T-helper 1 cell (primary cell): Measurements from ENCODE around the gene SEMA3E.

Experiments used
- DNase-seq, 5 donors: peaks; one replicate each; pipeline ENCODE4 v3.0.0-alpha.2; 2012 to 2020

SEMA3E gene

DNA sequence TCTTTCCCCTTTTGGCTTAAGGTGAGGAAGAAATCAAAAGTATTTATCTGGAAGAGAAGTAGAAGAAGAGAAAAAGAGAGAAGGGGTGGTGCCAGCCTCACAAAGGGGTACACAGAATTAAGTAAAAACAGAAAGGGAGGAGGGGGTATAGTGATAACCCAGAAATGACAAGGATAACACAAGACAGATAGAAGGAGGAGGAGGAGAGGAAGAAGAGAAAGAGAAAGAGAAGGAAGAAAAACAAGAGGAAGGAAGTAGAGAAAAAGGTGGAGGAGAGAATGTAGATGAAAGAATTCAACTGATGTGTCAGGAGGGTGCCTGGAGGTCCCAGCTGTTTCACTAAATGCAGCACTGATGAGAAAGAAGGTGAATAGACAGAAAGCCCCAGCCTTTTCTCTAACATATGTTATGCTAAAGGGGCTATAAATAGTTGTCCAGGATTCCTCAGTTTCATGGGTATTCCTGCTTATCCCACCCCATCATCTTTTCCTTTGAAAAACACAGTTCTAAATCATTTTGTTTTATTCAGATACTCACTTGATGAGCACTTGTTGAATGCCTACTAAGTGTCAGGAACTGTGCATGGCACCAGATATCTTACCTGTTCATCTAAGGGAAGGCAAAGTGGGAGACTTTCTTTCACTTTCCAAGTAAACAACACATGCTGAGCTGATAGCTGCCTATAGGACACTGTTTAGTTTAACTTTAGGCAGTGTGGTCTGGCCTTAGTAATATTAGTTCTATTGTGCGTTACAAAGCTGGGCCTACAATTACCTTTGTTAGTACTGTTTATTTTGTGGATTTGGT lies 8.0 kb downstream of the SEMA3E start:
- DNase-seq = no peak

- DNase-seq = no peak
Measured at GRCh38 chr7:83640240-83640639, 8.7 kb downstream of the SEMA3E start.

DNA sequence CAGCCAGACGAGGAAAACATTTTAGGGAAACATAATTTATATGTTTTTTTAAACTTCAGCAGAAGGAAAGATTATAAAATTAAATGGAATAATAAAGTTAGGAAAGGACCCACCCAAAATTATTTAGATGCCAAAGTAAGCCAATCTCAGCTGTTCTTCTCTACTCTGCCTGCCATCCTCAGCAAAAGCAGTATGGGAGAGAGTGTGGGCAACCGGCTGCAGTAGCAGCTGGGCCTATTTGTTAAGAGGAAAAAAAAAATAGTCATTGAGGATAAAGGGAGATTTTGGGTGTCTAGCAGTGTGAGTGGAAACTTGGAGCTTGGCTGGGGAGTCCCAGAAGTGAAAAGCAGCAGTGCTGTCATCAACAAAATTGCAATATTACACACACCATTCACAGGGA lies 15.4 kb downstream of the SEMA3E start:
- DNase-seq = no peak

GRCh38 chr7:83629117-83629880 lies 19.6 kb downstream of the SEMA3E start:
- DNase-seq = no peak

DNA sequence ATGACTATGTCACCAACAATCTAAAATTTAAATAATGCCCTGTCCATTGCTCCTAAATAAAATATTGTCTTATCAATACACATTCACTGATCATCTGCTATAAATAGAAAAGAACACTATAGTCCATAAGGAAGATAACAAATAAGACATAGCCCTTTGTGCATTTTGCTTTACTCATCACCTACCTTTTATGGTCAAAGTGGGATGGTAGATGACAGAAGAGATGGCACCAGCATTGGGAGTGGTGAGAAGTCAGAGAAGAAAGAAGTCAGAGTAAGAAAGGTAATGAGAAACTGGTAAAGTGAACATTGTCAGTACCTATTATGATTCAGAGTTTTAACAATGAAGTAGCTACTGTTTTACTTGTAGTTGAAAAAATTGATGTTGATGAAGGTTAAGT lies 31.1 kb downstream of the SEMA3E start:
- no peak for DNase-seq

GRCh38 chr7:83614112-83614511 lies 34.8 kb downstream of the SEMA3E start:
- DNase-seq = no peak

DNA sequence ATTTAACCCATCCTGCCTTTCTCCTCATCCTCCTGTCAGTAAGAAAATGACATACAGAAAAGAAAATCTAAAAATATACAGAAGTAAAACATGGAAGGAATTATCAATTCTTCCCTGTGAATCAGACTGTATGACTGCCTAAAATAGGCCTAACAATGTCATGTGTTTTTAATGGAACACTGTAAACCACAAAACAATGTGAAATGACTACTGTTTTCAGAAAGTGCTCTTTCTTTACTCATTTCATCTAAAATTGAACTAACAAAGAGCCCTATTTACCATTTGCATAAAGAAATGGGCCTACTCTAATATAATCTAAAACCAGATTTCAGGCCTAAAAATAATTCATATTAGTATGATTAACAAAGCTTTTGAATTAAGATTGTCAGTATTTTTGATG lies 35.7 kb downstream of the SEMA3E start:
- no peak for DNase-seq

DNA sequence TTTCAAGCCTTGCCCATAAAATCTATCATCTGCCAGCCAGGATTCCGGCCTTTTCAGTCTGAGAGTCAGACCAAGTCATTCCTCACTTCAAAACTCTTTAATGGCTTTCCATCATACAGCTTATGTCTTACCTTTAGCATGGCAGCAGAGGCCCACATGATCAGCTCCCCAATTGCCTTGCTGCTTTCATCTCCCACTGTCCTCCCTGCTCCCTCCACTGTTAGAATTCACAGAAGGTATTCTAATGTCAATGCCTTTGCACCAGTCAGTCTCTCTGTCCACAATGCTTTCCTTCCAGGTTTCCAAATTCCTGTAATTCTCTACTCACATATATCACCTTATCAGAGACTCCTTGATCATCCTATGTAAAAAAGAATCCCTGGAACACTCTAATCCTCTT lies 37.2 kb downstream of the SEMA3E start:
- DNase-seq = no peak

- DNase-seq = no peak
Measured at GRCh38 chr7:83610649-83611304, 38.2 kb downstream of the SEMA3E start.

- DNase-seq = no peak
Measured at GRCh38 chr7:83608716-83609115, 40.2 kb downstream of the SEMA3E start.

DNA sequence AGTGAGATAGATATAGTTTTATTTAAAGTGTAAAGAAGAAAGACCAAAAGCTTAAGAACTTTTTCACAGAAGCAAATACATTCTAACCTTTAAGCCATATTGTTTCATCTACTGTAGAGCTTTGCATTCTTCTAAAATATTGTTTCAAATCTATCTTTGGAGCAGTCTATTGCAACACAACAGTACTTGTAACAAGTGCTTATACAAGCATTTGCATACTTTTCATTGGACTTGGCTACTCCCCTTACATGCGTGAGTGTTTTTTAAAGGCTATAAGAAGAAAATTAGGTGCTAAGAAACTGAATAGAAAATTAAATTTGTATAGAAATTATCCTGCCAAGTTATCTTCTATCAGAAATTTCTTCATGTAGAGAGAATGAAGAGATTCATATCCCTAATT lies 45.3 kb downstream of the SEMA3E start:
- DNase-seq = no peak

GRCh38 chr7:83599131-83599530 lies 49.8 kb downstream of the SEMA3E start:
- DNase-seq = no peak

GRCh38 chr7:83593921-83594475 lies 54.9 kb downstream of the SEMA3E start:
- DNase-seq = no peak

- DNase-seq = no peak
Measured at GRCh38 chr7:83588602-83589240, 60.2 kb downstream of the SEMA3E start.

- no peak for DNase-seq
Measured at GRCh38 chr7:83586281-83586680, 62.7 kb downstream of the SEMA3E start.

DNA sequence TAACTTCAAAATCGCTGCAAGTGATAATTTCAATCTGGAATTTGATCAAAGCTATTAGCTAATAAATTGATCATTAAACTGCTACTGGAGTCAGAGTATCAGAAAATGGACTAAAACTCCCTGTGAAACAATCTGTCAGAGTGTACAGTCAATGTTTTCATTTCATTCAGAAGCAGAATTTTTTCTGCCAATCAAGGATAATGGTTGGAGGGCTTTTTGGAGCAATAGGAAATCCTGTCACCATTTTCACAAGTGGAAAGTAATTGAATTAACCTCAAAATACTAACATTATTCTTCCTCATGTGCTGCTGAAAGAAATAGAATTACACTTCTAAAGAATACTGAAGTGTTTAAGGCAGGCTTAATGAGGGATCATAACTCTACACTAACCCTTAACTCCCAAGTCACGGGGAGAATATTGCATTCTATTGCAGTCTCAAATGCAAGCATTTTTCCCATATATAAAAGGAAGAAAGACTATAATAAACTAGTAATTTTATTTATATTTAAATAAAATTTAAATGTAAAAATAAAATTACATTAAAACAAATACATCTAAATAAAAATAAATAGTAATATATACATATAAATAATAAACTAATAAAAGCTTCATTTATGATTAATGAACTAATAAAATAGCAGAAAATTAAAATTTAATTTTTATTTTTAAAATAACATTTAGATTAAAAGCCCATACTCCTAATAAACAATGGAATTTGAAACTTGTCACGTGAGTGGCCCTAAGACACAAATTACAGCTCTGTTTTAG lies 67.1 kb downstream of the SEMA3E start:
- no peak for DNase-seq

DNA sequence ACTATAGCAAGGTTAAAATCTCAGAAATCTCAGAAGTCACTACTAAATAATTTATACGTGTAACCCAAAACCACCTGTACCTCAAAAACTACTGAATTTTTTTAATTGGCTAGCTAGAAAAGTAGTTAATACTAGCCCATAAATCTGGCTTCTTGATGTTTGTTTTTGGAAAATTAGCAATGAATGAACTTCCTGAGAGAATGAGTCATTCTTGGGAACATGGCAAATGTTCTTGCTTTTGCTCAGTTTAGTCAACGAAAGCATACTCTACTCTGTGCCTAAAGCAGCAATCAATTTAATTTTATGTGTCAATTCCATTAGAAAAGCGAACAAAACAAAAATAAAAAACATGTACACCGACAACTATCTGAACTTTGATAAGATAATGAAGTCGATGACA lies 69.2 kb downstream of the SEMA3E start:
- no peak for DNase-seq

- no peak for DNase-seq
Measured at GRCh38 chr7:83575436-83575835, 73.5 kb downstream of the SEMA3E start.

GRCh38 chr7:83574616-83575015 lies 74.3 kb downstream of the SEMA3E start:
- no peak for DNase-seq

GRCh38 chr7:83562960-83563359 lies 86.0 kb downstream of the SEMA3E start:
- DNase-seq = no peak

GRCh38 chr7:83562289-83562688 lies 86.7 kb downstream of the SEMA3E start:
- DNase-seq = no peak

DNA sequence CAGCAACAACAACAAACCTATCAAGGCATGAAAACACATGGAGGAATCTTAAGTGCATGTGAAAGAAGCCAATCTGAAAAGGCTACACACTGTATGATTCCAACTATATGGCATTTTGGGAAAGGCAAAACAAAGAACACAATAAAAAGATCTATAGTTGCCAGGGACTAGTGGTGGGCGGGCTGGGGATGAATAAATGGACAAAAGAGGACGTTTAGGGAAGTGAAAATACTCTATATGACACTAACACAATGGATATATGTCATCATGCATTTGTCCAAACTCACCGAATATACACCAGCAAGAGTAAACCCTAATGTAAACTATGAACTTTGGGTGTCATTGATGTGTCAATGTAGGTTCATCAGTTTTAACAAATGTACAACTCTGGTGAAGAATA lies 89.1 kb downstream of the SEMA3E start:
- no peak for DNase-seq
